ENCODE measurements around the gene PGLYRP4.
"Not testable (repeated sequence)": the region's sequence is repeated elsewhere in the genome, so short reads cannot be mapped to it uniquely, and the experiment has no call there.

The PGLYRP4 gene

DNA sequence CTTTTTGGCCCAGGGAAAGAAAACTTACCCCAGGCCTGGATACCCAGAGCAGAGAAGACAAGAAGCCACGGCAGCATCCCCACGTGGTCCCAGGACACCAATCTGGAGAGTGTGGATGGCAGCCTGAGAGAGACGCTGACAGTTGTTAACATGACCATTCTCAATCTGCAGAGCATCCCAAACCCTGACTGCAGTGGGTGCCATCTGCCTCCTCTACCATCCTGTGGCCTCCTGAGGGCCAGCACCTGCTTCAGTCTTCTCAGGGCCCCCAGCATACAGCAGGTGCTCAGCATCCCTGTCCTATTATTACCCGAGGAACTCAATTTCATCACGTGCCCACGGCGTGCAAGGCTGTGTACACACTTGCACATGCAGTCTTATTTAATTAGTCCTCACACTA lies 785 bp downstream of the PGLYRP4 start:
- DNase-seq (ENCODE audit: extremely low read depth, insufficient read length) = no peak

GRCh38 chr1:153347049-153347448 lies 1.6 kb downstream of the PGLYRP4 start:
- H3K4me3 ChIP-seq (replicated peaks; ENCODE audit: low read depth, low read length); H3K27me3 ChIP-seq (replicated peaks; ENCODE audit: control insufficient read depth, insufficient read depth, low read length); H3K36me3 ChIP-seq (ENCODE audit: control insufficient read depth, insufficient read depth, low read length); DNase-seq (ENCODE audit: extremely low read depth, insufficient read length): not testable (repeated sequence)

More for the DNA sequence above, 785 bp downstream of the PGLYRP4 start:
- H3K4me3 ChIP-seq (replicated peaks; ENCODE audit: low read depth, low read length) = no peak overlapping the region
- TF ChIP-seq, protein P1, sequence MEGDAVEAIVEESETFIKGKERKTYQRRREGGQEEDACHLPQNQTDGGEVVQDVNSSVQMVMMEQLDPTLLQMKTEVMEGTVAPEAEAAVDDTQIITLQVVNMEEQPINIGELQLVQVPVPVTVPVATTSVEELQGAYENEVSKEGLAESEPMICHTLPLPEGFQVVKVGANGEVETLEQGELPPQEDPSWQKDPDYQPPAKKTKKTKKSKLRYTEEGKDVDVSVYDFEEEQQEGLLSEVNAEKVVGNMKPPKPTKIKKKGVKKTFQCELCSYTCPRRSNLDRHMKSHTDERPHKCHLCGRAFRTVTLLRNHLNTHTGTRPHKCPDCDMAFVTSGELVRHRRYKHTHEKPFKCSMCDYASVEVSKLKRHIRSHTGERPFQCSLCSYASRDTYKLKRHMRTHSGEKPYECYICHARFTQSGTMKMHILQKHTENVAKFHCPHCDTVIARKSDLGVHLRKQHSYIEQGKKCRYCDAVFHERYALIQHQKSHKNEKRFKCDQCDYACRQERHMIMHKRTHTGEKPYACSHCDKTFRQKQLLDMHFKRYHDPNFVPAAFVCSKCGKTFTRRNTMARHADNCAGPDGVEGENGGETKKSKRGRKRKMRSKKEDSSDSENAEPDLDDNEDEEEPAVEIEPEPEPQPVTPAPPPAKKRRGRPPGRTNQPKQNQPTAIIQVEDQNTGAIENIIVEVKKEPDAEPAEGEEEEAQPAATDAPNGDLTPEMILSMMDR (IDR thresholded peaks at IDR 0.05; ENCODE audit: insufficient read depth, low read length, poor library complexity, severe bottlenecking) = no peak
- no peaks in the 10 kb centered on the region for H3K36me3 ChIP-seq (ENCODE audit: control insufficient read depth, insufficient read depth, low read length)
- no peaks in the 10 kb centered on the region for H3K27me3 ChIP-seq (replicated peaks; ENCODE audit: control insufficient read depth, insufficient read depth, low read length)

DNA sequence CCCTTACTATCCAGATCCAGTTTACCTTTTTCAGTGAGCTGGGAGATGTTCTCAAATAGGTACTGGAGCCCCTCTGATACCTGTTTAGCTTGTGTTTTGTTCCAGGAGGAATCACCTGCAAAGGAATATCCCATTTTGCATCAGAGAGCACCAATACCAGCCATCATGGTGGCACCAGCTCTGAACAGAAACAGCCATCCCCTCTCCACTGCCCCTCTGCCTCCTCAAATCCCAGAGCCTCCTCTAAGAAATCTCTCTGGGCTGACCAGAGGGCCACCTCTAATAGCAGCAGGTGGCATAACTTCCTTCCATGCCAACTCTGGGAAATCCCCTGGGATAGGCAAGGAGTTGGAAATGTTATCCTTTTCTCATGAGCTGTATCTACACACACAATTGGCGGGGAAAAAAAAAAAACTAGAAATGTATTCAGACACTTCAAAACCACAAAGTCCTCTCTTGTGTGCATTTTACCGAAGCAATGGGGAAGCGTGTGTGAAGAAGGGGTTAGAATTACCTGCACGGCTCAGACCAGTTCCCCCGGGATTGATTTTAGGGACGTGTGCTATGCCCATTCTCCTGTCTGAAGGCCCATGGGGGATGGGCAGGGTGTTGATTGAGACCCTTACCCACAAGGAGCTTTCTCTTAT lies 2.4 kb downstream of the PGLYRP4 start:
- DNase-seq (ENCODE audit: extremely low read depth, insufficient read length) = no peak

DNA sequence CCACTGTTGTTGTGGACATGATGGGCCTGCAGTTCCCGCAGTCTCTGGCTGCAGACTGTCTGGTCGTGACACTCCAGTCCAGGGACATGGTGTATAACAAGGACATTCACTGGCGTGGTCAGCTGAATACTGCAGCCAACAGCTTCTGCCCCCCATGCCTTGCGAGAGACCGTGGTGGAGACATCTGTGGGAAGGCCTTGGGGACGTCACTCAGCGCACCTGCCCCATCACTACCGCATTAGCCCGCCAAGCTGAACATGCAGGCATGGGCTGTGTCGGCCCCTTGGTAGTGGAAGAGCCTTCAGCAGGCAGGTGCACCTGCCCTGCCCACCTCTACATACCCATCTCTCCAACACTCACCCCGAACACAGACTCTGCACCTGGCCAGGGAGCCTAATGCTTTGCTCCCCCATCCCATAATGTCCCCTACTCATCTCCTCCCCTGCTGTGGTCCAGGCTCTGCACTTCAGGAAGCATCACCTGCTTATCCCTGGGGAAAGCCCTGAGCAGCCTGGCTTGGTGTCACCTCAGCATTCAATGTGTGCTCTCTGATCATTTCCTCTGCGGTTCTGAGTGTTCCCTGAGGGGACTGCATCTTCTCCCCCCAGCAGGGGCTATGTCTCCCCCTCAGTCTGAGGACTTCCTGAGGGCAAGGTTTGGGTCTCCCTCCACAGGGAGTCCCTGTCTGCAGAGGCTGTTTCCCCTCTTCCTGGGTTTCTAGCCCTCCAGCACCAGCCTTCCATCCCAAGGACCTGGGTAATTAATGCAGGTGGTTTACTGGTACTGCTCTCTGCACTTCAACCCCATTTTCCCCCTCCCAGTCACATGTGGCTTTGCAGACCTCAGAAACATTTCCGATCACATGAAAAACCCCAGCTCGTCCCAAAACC lies 3.2 kb downstream of the PGLYRP4 start:
- Histone ChIP-seq H3K36me3 (ENCODE audit: control insufficient read depth, insufficient read depth, low read length) (no peaks in the 10 kb centered on the region), H3K27me3 (replicated peaks; ENCODE audit: control insufficient read depth, insufficient read depth, low read length) (no peaks in the 10 kb centered on the region), H3K4me3 (replicated peaks; ENCODE audit: low read depth, low read length) (no peak overlapping the region)
- peak; percentile 56 for DNase-seq (ENCODE audit: extremely low read depth, insufficient read length)
- TF ChIP-seq, protein P1 (IDR thresholded peaks at IDR 0.05; ENCODE audit: insufficient read depth, low read length, poor library complexity, severe bottlenecking) = no peak

More for the DNA sequence above, 2.4 kb downstream of the PGLYRP4 start:
- no peak overlapping the region for H3K4me3 ChIP-seq (replicated peaks; ENCODE audit: low read depth, low read length)
- H3K36me3 ChIP-seq (ENCODE audit: control insufficient read depth, insufficient read depth, low read length) = no peaks in the 10 kb centered on the region
- TF ChIP-seq, protein P1 (IDR thresholded peaks at IDR 0.05; ENCODE audit: insufficient read depth, low read length, poor library complexity, severe bottlenecking) = no peak
- H3K27me3 ChIP-seq (replicated peaks; ENCODE audit: control insufficient read depth, insufficient read depth, low read length) = no peaks in the 10 kb centered on the region

DNA sequence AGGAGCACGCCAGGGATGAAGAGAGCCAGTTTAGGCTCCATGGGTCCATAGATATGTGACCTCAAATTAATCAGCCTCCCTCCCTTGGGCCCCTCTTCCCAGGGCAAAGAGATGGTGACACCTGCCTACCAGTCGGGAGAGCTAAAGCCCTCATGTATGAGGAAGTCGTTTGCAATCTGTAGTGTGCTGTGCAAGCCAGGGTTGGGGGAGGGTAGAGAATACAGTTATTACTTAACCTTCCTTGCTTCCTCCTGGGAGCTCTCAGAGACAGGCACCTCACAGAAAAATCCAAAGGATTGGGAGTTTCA lies 4.0 kb downstream of the PGLYRP4 start:
- DNase-seq (ENCODE audit: extremely low read depth, insufficient read length) = no peak
- TF ChIP-seq, protein P1 (IDR thresholded peaks at IDR 0.05; ENCODE audit: insufficient read depth, low read length, poor library complexity, severe bottlenecking) = no peak
- Histone ChIP-seq H3K4me3 (replicated peaks; ENCODE audit: low read depth, low read length) (no peak overlapping the region), H3K27me3 (replicated peaks; ENCODE audit: control insufficient read depth, insufficient read depth, low read length) (no peaks in the 10 kb centered on the region), H3K36me3 (ENCODE audit: control insufficient read depth, insufficient read depth, low read length) (no peaks in the 10 kb centered on the region)

Data from GM06990 (cell line).